Fibroblast of skin of scalp (primary cell): ENCODE data around the gene ILK. TPM values are rescaled to one million over a fixed set of nuclear protein-coding genes. Genes with fewer than 3 reads are reported as not detected.

ENCODE experiments used
- DNase-seq: peaks from one replicate; pipeline ENCODE4 v3.0.0-alpha.2; 2013
- polyA plus RNA-seq, 2 experiments: library from polyadenylated mRNA; unstranded; fragments of 120-200 nt; gene quantifications; one replicate each; pipeline ENCODE4 v1.2.1, GENCODE V29; 2013; ENCODE audit not compliant: insufficient read length in 2 of 2

Gene ILK
- polyA plus RNA-seq (2013, experiment 1 of 2; ENCODE audit: insufficient read length), result 394 TPM
- 371 TPM for polyA plus RNA-seq (2013, experiment 2 of 2; ENCODE audit: insufficient read length)

DNA sequence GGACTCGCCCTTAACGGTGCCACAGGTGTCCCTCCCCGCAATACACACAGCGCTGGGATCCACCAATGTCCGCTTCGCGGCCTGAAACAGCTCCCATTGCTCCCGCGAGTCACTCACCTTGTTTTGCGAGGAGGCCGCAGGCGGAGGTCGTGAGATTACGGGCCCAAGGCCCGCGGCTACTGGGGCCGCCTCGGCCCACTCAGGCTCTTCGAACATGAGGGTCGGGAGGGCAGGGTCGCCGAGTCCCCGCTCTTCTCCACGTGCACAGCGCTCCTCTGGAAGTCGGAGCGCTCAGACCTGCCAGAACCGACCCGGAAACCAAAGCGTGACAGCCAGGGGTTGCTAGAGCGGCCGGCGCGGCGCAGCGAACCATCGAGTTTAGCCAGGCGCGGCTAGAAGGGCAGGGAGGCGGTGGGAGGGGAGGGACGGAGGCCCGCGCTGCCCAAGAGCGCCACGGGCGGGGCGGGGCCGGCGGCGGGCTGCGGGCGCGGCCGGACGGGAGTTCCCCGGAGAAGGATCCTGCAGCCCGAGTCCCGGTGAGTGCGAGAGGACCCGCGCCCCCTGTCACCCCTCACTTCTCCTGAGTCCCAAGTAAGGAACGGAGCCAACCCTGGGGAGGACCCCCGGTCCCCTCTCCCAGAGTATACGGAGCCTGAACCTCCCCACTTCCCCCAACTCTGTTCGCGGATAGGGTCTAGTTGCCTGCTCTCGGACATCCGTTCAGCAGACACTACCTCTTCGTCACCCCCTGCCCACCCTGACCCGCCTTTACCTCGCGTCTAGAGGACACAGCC is at the start of gene ILK, which contains the start of gene RRP8:
TSS of gene ILK (plus strand) at position 488 of the 794 bp plus-strand sequence. CDS start 498 bp downstream, outside the sequence.
TSS of gene RRP8 (minus strand) at position 330 of the 794 bp plus-strand sequence. CDS start at position 216, 114 bp downstream.
- DNase-seq, result peak; percentile 90

DNA sequence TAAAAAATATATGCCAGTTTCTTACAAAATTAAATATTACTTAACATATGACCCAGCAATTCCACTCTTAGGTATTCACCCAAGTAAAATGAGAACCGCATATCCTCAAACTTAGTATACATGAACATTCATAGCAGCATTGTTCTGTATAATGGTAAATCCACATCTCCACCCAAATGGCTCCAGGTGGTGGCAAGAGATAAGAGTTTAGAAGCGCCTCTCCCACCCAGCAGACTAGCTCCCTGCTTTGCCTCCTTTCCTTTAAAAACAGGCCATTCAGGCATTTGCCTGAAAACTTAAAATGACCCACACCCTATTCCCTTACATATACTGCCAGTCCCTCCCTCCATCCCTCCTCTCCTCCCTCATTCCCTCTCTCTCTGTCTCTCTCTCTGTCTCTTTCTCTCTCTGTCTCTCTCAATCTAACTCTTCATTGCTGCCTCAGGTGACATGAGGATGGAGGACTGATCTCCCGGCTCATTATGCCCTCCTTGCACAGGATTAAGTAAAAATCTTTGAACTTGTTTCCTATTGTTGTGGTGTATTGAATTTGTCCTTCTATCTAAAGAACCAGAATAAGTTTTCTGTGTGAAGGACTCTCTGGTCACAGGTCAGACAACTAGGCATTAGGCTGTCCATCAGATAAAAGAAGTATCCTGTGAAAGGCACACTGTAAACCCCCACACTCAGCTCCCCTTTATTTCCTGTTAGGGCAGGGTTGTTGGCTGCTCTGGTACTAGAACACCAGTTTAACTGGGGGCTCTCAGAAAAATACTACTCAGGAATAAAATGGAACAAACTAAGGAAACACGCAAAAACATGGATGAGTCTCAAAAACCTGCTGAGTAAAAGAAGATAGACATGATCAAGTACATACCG is 48.5 kb upstream of the ILK start:
- DNase-seq, result no peak

DNA sequence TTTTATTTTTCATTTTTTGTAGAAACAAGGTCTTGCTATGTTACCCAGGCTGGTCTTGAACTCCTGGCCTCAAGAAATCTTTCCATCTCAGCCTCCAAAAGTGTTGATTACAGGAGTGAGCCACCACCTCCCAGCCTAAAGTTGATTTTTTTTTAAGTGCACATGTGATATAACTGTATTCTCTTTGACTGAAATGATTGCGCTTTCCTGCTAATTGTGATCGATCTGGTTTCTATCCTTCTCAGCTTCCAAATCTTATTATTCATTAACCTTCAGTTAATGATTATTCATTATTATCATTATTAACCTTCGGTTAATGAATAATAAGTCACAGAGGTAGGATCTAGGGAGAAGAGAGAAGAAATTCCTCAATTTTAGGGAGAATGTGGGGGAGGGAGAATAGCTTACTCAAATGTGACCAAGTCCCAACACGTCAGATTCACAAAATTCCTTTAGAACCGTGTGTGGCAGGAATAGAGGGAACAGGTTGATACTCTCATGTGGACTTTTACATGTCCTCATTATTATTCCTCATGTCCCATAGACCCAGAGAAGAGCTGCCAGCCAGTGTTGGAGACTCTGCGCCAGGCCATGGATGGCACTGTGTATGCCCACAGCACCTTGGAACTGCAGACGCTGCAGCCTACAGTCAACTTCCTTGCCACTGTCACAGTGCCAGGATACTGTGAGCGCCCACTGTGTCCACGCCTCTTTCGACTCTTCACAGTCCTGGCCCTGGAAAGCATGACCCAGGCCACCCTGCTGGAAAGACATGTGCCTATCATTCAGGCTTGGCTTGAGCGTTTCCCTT is 47.2 kb upstream of the ILK start:
- DNase-seq, result no peak

DNA sequence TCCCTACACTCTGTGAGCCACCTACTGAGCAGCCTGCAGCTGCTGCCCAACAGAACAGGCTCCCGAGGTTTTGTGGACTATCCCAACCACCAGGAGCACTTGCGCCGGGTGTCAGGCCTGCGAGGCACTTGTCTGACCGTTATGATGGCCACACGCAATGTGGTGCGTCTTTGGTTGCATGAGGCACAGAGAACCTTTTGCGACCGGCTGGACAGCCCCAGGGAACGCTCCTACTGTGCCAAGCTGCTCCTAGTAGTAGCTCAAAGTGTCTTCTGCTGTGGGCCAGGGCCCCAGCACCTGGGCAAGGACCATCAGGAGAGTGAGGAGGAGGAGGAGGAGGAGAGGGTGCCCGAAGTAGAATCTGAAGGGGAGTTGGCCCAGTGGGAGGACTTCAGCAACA is 46.5 kb upstream of the ILK start:
- no peak for DNase-seq

DNA sequence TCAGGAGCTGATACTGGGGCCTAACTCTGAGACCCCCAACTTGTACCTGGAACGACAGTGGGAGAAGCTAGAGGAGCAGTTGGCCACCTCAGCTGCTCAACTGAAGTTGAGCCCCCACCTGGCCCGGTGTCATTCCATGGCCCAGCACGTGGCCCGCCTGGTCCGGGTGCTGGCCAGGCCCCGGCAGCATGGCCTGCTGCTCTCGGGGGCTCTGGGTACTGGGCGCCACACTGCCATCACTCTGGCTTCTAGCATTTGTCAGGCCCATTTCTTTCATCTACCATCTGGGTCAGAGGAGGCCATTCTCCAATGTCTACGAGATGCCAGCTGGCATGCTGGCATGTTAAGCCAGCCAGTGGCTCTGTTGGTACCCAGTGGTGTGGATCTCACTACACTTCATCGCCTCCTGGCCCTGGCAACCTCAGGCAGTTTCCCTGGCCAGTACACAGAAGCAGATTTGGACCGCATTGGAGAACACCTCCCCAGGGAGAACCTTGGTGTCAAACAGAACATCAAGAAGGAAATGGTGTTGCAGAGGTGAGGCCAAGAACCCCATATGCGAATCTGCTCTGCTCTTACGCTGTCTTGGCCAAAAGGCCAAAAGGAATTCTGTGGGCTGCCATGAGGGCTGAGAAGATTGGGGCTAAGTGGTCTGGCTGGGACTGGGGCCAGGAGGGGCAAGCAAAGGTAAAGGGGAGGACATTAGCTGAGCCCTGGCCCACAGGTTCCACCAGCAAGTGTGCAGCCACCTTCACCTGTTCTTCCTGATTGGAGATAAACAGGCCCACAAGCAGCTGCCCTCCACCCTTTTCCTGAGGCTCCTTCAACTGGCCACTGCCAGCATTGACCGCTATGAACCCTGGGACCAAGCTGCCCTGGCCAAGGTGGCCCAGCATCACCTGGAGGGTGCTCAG is 45.6 kb upstream of the ILK start:
- DNase-seq, result no peak

DNA sequence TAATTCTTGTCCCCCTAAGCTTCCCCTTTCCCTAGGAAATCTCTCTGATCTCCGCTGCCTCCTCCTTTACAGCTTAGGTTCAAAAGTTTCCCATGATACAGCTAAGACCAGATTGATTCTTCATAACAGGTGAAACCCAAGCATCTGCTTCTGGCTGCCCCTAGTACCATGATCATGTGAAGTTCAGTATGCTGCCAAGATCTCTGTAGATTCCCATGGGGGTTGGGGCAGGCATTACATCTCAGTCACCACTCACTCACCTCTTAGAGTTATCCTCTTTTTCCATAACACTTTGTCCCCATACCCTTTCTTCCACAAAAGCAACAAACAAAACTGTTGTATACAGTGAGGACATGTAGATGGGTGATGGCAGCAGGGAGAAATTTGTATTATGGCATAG is 44.2 kb upstream of the ILK start:
- DNase-seq, result no peak

DNA sequence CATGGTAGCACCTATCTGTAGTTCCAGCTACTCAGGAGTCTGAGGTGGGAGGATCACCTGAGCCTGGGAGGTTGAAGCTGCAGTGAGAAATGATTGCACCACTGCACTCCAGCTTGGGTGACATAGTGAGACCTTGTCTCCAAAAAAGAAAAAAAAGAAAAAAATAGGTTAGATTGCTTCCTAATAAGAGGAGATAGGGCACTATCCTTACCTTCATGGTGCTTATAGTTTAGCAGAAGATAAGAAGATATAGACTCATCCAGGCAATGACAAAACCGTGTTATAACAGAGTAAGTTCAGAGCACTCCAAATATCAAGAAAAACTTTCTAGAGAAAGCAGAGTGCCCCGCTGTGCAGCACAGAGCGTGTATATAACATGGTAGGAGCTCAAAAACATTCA is 42.3 kb upstream of the ILK start:
- DNase-seq, result no peak

DNA sequence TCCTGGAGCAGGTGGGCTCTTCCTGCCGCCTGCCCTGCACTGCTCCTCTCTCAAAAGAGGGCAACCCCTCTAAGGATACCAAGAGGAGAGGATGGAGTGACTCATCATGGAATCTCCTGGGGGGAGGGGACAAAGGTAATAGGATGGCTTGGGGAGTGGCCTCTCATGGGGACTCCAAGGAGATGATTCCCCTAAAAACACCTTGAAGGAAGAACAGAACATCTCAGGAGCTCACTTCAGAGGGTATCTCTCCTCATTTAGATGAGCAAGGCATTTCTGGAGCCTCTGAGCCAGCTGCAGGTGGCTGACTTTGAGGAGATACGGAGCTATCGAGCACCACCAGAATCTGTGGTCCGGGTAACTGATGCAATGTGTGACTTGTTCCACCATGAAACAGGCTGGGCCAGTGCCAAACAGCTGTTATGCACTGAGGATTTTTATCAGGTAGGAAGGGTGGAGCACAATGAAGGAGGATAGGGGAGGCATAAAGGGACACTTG is 40.4 kb upstream of the ILK start:
- DNase-seq, result no peak

DNA sequence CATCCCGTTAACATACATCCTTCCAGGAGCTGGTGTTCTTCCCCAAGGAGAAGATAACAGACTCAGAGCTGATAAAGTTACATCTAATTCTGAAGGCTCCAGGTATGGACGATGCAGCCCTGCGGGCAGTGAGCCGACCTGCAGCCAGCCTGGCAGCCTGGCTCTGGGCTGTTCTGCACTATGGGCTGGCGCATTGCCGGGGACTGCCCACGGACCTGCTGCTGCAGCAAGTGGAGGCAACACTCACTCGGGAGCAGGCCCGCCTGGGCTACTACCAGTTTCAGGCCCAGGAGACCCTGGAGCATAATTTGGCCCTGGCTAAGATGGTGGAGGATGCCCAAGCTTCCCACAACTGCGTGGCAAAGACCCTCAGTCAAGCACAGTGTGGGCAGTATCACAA is 39.9 kb upstream of the ILK start:
- no peak for DNase-seq

DNA sequence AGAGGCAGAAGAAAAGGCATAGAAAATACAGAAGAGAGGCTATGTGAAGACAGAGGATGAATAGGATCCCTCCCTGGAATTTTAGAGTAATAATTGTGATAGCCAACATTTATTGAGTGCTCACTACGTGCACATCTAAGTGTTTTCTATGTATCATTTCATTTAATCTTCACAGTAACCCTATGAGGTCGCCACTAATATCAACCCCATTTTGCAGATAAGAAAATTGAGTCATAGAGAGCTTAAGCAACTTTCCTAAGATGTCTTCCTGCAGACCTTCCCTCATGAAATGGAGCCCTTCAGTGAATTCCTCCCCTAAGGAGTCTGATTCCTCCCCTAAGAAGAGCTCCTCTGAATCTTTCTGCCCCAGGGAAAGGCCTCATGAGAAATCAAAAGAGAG is 38.2 kb upstream of the ILK start:
- DNase-seq, result no peak

DNA sequence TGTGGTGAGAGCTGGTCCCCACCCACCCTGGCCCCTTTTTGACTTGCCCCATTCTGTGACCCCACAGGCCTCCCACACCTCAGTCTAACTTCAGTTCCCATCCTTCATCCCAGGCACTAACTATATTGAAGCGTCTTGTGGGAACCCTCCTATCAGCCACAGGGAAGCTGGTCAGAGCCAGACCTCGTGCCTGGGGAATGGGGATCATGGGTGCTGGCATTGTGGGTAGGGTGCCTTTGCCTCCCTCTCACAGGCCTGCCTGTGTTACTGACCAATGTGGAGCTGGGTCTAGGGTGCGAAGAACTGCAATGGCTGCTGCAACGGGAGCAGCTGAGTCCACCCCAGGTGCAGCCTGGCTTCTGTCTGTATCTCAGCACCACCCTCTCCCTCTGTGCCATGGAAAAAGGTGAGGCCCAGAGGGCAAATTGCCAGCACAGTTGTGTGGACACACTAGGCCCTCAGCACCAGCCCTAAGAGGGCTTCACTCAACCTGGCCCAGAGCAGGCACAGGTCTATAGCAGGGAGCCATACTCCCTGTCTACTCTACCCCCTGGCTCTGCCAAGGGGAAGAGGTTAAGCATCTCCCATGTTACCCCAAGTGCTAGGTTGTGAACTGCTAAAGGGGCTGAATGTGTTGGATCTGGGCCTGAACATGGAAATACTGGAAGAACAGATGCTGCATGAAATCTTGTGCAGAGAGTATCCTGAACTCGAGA is 37.4 kb upstream of the ILK start:
- no peak for DNase-seq

DNA sequence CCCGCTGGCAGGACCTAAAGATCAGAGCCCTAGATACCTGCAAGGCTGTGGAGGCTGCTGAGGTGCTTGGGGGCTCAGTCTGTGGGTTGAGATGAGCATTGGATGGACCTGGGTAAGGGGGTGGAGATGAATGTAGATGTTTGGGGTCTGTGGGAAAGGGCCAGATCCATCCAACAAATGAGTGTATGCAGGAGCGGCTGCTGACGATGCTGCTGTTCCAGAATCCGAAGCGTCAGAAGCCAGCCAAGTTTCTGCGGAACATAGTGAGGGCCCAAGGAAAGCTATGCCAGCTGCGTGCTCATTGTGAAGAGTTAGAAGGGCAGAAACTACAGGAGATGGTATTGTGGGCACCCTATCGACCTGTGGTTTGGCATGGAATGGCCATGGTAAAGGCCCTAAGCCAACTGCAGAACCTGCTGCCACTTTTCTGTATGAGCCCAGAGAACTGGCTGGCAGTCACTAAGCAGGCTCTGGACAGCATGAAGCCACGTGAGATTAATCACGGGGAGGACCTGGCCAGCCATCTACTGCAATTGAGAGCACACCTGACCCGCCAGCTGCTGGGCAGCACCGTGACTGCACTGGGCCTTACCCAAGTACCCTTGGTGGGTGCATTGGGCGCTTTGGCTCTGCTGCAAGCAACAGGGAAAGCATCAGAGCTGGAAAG is 36.7 kb upstream of the ILK start:
- no peak for DNase-seq

DNA sequence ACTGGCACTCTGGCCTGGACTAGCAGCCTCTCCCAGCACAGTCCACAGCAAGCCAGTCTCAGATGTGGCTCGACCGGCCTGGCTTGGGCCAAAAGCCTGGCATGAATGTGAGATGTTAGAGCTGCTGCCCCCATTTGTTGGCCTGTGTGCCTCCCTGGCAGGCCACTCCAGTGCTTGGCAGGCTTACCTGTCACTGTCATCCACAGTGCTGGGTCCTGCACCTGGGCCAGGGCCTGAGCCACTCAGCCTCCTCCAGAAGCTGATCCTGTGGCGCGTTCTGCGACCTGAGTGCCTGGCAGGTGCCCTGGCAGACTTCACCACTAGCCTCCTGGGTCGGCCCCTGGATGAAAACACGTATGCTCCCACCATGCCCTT is 36.2 kb upstream of the ILK start:
- no peak for DNase-seq

DNA sequence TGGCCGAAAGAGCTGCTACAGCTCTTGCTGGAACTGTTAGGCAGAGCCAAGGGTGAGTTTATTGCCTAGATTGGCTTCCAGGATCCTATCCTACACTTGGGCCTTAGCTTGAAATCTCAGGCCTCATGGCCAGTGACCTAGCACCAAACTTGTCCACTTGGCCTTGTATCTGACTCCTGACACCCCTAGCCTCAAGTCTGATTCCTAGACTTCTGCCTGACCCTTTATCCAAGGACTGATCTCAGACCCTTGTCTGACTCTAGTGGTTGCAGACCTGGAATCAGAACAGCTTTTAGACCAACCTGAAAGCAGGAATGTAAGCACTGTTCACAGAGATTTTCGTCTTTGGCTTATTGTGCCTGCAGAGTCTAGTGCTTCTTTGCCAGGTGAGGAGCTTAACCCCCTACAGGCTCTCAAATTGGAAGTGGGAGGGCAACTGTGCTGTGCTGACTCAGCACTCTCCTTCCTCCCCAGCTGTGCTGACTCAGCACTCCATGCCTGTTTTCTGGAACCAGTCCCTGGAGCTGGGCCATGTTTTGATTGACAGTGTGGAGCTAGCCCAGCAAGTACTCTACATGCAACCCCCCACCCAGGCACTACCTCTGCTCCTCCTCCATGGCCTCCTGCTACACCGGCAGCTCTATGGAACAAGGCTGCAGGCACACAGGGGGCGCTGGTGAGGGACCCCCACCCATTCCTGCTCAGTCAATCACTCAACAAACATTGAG is 35.2 kb upstream of the ILK start:
- DNase-seq, result peak; percentile 83

DNA sequence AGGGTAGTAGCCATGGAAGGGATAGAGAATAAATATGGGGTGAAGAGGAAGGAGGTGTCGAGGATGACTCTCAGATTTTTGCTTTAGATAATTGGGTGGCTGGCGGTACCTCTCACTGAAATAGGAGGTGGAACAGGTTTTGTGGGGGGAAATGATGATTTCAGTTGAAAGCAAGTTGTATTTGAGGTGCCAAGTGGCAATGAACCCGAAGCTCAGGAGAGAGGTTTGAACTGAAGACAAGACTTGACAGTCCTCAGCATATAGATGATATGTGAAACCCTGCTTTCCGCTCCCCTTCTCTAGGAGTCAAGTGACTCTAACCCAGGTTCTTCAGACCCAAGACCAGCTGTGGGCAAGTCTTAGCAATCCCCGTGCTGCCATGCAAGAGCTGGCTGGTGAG is 33.9 kb upstream of the ILK start:
- DNase-seq, result no peak

DNA sequence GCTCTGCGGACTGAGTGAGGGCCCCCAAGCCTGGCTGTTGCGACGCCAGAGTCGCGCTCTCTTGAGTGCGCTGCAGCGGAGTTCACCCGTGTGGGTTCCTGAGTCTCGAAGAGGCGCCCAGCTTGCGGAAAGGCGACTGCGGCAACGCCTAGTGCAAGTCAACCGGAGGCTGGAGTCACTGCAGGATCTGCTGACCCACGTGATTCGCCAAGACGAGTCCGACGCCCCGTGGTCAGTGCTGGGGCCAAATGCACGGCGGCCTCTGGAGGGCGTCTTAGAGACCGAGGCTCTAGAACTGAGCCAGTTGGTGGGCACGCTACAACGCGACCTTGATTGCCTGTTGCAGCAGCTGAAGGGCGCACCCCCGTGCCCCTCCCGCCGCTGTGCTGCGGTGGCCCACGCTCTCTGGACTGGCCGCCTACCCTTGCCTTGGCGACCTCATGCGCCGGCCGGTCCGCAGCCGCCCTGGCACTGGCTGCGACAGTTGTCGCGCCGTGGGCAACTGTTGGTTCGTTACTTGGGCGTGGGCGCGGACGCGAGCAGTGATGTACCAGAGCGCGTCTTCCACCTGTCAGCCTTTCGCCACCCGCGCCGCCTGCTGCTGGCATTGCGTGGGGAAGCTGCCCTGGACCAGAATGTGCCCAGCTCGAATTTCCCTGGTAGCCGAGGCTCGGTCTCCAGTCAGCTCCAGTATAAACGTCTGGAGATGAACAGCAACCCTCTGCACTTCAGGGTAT is 32.7 kb upstream of the ILK start:
- DNase-seq, result no peak

DNA sequence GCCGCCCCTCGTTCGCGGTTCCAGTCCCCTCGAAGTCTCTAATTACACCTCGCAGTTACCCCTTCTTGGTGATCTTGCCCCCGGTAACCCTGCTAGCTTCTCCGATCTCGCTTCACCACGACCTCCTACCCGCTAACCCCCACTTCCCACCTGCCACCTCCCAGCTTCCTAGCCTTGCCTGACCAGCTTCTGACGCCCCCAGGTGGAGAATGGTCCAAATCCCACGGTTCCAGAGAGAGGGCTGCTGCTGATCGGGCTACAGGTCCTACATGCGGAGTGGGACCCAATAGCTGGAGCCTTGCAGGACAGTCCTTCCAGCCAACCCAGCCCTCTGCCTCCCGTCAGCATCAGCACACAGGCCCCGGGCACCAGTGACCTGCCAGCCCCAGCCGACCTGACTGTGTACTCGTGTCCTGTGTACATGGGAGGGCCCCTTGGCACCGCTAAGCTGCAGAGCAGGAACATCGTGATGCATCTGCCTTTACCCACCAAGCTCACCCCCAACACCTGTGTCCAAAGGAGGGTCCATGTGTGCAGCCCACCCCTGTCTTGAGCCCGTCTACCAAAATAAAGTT is 32.1 kb upstream of the ILK start:
- no peak for DNase-seq

DNA sequence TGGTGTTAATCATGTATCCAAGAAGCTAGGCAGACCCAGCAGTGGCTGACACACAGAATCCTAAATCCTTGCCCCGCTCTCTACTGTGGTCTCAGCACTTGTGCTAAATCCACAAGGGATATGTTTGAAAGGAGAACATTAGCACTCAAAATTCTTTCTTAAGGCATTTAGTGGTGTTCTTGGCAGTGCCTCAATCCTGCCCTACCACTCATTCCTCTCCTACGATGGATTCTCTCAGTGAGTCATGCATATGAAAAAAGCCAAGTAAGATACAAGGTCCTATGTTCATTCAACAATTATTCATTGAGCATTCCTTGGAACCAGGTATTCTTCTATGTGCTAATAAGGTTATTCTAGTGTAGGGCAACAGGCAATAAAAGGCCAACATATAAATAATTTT is 31.4 kb upstream of the ILK start:
- peak; percentile 84 for DNase-seq
